GM21576 (cell line): Measurements from ENCODE around the gene ARIH2.

Experiments
- ATAC-seq: cut with Tn5 transposase; IDR thresholded peaks from one replicate; pipeline ENCODE4 v1.9.1; 2021; ENCODE audit warnings: mild to moderate bottlenecking, moderate library complexity; ENCODE audit not compliant: unreplicated experiment

ARIH2 gene

DNA sequence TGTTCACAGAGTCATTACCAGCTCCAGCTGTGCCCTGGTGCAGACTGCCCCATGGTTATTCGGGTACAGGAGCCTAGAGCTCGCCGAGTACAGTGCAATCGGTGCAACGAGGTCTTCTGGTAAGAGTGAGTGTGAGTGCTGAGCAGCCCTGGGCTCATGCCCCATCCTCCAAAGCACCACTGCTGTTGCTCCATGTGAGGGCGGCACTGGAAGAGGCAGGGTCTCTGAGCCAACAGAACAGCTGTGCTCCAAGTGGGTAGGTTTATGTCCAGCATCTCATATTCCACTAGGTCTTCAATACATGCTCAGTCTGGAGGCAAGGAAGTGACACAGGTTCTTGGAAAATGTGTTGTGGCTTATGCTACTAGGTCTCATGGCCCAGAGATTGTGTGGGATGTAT is 51.9 kb downstream of the ARIH2 start:
- no peak for ATAC-seq

- no peak for ATAC-seq
Observed at GRCh38 chr3:48974076-48974864, 55.6 kb downstream of the ARIH2 start.

- no peak for ATAC-seq
Observed at GRCh38 chr3:48979451-48979850, 60.8 kb downstream of the ARIH2 start.

- ATAC-seq = no peak
Observed at GRCh38 chr3:48980295-48980694, 61.7 kb downstream of the ARIH2 start.

- no peak for ATAC-seq
Observed at GRCh38 chr3:48982016-48982415, 63.4 kb downstream of the ARIH2 start.

DNA sequence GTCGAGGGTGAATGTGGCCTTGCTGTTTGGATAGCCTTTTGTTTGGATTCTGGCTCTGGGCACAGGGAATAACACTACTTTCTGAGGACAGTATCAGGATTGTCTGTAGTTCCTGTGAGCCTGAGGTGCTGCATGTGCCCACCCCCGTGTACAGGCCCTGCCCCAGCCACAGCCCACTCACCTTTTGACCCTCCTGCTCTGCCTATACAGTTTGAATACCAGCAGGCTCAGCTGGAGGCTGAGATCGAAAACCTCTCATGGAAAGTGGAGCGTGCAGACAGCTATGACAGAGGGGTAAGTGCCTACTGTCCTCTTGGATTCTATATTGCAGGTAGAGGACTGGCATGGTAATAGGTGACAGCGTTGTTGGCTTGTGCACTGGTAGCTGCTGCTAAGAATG is 64.0 kb downstream of the ARIH2 start:
- no peak for ATAC-seq

DNA sequence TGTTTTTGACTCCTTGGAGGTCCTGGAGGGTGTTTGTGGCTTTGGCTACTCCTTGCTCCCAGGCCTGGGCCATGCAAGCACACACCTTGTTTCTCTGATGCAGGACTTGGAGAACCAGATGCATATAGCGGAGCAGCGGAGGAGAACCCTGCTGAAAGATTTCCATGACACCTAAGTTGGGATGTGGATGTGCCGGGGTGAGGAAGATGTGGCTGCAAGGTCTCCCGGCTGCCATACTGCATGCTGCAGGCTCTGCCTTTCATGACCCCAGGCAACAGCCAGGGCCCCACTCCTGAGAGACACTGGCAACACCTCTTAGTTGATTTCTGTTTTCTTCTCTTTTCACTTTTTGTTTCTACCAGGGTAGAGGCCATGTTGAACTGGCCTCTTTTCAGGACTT is 64.5 kb downstream of the ARIH2 start:
- no peak for ATAC-seq

DNA sequence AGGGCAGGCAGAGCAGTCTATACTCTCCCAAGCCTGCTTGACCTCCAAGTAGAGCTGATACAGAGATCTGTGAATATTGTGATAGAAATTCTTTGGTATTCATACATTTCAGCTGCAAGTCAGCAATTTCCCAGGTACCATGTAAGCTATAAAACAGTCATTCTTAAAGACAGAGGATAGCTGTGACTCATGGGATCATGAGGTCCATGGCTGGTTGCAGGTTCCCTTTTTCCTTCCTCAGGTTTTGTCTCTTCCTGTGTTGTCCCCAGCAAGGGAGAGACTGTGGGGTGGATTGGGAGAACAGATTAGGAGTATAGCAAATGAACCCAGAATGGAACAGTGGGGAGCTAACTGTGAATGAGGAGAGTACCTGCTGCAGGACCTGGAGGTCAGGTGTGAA is 66.0 kb downstream of the ARIH2 start:
- no peak for ATAC-seq

DNA sequence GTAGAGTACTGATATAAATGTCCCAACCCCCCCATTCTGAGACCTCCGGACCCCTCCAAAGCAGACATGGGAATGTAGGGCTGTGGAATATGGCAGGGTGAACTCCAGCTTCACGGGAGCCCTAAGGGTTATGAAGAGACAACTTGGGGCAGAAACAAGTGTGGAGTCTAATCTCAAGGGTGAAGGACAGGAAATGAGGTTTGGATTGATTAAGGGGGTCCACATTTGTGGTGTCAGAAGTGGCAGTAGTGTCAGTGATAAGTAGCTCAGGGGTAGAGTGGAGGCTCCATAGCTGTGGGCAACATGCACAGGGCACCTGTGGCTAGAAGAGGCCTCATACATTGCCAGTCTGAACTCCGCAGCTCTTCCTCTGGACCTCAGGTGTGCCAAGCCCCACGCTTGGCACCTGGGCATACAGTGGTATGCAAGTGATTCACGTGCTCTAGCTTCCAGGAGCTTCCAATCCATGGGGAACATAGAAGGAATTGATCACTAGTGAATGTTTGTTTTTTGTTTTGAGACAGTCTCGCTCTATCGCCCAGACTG is 67.3 kb downstream of the ARIH2 start:
- no peak for ATAC-seq

DNA sequence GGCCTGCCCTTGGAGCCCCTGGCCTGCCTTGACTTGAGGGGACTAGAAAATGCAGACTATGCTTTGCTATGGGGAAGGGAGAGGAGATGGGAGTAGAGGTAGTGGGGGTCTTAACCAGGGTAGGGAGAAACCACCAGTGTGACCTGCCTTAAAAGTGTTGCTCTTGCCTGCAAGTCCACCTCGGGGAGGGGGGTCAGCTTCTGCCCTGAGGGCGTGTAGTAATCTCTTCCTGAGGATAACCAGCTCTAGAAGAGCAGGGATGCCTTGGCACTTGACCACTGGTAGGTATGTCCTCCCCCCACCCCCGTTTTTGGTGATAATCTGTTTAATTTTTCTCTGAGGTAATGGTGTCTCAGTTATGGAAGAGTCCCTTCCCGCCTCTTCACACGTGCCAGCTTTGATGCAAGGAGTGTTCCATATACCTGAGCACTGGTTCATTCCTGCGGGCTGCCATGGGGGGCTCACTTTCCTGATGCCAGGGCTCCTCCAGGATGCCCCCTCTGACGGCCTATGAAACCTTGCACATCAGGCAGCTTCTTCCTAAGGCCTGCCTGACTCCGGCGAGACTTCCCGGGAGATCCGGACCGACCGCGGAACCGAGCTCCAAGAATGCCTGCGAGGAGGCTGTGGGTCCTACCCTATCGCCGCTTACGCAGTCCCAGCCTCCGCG is 70.6 kb downstream of the ARIH2 start:
- no peak for ATAC-seq

- peak; percentile 48 for ATAC-seq
Observed at GRCh38 chr3:48989796-48990635, 71.4 kb downstream of the ARIH2 start, which contains the start of gene P4HTM. P4HTM (plus strand) TSS chr3:48990241; CDS start chr3:48990257, 16 bp downstream.

DNA sequence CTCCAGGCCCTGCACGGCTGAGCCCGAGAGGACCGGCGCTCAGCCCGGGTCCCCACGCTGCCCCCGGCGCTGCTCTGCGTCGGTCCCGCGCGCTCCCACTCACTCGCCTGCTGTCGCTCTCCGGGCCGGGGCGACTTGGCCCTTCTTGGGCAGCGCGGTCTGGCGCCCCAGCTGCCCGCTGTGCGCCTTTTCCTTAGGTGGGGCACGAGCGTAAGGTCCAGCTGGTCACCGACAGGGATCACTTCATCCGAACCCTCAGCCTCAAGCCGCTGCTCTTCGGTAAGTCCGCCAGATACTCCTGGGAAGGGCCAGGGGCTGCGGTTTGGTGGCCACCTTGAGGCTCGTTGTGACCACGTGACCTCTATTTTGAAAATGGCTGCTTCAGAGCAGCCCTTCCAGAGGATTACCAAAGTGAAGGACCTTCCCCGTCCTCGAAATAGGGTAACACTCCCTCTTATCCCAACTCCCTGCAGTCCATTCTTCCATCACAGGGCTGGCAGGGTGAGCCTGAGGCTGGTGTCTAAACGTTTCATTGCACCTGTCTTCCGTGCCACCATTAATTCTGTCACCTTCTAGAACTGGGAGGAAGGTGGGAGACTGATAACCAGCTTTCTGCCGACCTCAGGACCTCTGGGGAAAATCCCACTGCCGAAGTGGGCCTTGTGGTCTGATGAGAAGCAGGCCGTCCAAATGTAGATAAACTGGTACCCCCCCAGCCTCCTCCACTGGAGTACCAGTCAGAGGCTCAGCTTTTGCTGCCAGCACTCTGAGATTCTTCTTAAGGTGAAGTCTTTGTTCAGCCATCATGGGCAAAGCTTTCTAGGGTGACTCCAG is 72.2 kb downstream of the ARIH2 start:
- ATAC-seq = peak; percentile 24

DNA sequence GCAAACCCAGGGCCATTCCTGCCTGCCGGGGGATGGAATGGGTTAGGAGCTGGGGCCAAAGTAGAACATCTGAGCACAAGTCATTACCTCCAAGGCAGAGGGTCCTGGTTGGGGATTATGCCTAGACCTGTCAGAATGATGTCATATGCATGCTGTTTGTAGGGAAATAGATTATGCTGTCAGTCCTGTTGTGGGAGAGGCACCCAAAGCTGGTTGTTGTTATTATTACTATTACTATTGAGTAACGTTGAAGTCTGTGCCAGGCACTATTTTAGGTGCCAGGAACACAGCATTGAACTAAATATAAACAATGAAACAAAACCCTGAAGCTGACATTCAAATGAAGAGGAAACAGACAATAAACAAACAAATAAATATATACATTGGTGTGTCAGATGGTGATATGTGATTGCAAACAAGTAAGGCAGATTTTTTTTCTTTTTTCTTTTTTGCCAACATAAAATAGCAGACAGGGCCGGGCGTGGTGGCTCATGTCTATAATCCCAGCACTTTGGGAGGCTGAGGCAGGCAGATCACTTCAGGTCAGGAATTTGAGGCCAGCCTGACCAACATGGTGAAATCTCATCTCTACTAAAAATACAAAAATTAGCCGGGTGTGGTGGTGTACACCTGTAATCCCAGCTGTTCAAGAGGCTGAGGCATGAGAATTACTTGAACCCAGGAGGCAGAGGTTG is 73.4 kb downstream of the ARIH2 start:
- no peak for ATAC-seq

DNA sequence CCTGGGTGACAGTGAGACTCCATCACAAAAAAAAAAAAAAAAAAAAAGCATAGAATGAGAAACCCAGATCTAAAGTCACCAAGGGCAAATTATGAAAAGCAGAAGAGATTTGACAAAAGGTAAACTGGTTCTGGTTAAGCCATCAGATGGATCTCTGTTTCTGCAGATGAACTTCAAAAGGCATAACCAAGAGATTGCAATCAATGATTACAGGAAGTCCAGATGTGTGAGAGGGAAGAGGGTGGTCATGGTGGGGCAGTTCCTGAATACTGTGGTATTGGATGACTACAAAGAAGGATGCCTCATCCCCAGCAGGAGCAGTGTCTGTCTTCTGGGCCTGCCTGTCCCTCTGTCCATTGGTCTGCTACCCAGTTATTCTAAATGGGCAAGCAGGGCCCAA is 75.2 kb downstream of the ARIH2 start:
- ATAC-seq = no peak

DNA sequence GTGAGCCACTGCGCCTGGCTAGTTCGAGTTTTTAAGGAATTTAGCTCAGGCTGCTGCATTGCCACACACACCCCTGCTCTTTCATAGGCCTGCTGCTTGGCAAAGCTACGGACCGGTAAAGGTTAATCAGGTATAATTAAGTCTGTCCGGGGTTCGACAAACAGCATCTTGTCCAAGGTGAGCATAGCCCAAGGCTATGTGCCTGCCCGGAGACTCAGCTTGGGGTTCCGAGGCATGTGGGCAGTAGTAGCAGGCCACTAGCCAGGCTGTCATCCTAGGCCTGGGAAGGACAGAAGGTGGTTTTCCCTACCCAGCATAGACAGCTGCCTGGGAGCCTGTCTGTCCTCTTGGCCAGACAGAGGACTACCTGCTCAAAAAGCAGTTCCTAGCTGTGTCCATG is 78.0 kb downstream of the ARIH2 start:
- no peak for ATAC-seq

DNA sequence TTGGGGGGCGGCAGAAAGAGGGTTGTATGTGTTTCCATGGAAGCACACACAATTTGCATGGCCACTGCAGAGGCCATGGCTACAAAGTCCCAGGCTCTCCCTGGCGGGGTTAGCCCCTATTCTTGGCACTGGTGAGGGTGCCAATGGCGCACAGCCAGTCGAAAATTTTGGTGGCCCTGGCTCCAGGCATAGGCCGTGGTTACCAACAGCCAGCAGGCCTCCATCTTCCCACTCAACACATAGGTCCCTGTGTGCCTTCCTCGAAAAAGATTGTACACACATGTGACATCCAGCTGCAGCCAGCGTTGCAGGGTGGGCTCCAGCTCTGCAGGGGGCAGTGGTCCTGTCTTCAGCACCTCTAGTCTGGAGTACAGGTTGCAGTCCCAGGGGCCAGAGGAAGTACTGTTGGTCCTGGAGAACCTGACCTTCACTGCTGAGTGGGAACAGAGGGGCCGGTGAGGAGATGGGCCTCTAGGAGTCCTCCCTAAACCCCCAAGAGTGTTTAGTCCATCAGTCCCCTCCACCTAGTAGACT is 78.5 kb downstream of the ARIH2 start:
- no peak for ATAC-seq

- no peak for ATAC-seq
Observed at GRCh38 chr3:48997714-48998637, 79.3 kb downstream of the ARIH2 start.

GRCh38 chr3:48999085-48999858 is 80.6 kb downstream of the ARIH2 start:
- no peak for ATAC-seq
